SH-SY5Y (cell line): ENCODE results near the gene FEM1C.

Experiments
- GATA2 ChIP-seq: IDR thresholded peaks from 2 replicates; pipeline ENCODE4 v1.6.1; 2011; ENCODE audit warnings: mild to moderate bottlenecking, low read depth, low read length
- GATA3 ChIP-seq: IDR thresholded peaks from 2 replicates; pipeline ENCODE4 v1.6.1; 2011; ENCODE audit warnings: low read depth, mild to moderate bottlenecking, low read length, moderate library complexity

GRCh38 chr5:115526604-115527003 is 18.0 kb downstream of the FEM1C start:
- TF ChIP-seq GATA2, result no peak
- TF ChIP-seq GATA3, result no peak
